H9 (cell line): Measurements from ENCODE around the gene TMEM51. TPM values are rescaled to one million over a fixed set of nuclear protein-coding genes. Genes with fewer than 3 reads are reported as not detected.
"Not testable (repeated sequence)": the region's sequence is repeated elsewhere in the genome, so short reads cannot be mapped to it uniquely, and the experiment has no call there.

Experiments used
- DNase-seq: peaks from one replicate; pipeline ENCODE4 v3.0.0-alpha.2; 2017
- H2AFZ ChIP-seq: one replicate; pipeline ENCODE4 v1.6.1; 2013; ENCODE audit warnings: mild to moderate bottlenecking, low read length, control low read depth, moderate library complexity
- H2AK5ac ChIP-seq: 2 replicates; pipeline ENCODE4 v1.6.1; 2013; ENCODE audit warnings: low read length, control low read depth, mixed read lengths; ENCODE audit not compliant: insufficient read length
- H2BK120ac ChIP-seq: one replicate; pipeline ENCODE4 v1.6.1; 2013; ENCODE audit warnings: low read depth, mild to moderate bottlenecking, low read length, control low read depth, inconsistent platforms; ENCODE audit not compliant: poor library complexity, severe bottlenecking
- H2BK12ac ChIP-seq: 2 replicates; pipeline ENCODE4 v1.6.1; 2013; ENCODE audit warnings: low read length, control low read depth, mixed read lengths, low read depth; ENCODE audit not compliant: insufficient read length
- H2BK15ac ChIP-seq: 2 replicates; pipeline ENCODE4 v1.6.1; 2013; ENCODE audit warnings: low read depth, low read length, control low read depth
- H2BK20ac ChIP-seq: one replicate; pipeline ENCODE4 v1.6.1; 2013; ENCODE audit warnings: low read depth, mild to moderate bottlenecking, low read length, control low read depth, inconsistent platforms; ENCODE audit not compliant: poor library complexity, severe bottlenecking
- H2BK5ac ChIP-seq: 2 replicates; pipeline ENCODE4 v1.6.1; 2013; ENCODE audit warnings: low read length, control low read depth, mixed read lengths; ENCODE audit not compliant: insufficient read length
- H3K14ac ChIP-seq: 2 replicates; pipeline ENCODE4 v1.6.1; 2013; ENCODE audit warnings: low read length, control low read depth; ENCODE audit not compliant: insufficient read depth
- H3K18ac ChIP-seq: 2 replicates; pipeline ENCODE4 v1.6.1; 2013; ENCODE audit warnings: low read depth, mild to moderate bottlenecking, mixed read lengths, low read length, control low read depth; ENCODE audit not compliant: insufficient read length
- H3K23ac ChIP-seq: 2 replicates; pipeline ENCODE4 v1.6.1; 2013; ENCODE audit warnings: low read length, control low read depth, mixed read lengths, low read depth; ENCODE audit not compliant: insufficient read length
- H3K23me2 ChIP-seq: 2 replicates; pipeline ENCODE4 v1.6.1; 2013; ENCODE audit warnings: low read depth, mild to moderate bottlenecking, mixed read lengths, low read length, control low read depth; ENCODE audit not compliant: insufficient read length, poor library complexity, severe bottlenecking
- H3K27ac ChIP-seq: 2 replicates; pipeline ENCODE4 v1.5.1; 2013; ENCODE audit warnings: low read length, control low read depth, mixed read lengths, low read depth; ENCODE audit not compliant: insufficient read length
- H3K27me3 ChIP-seq: 2 replicates; pipeline ENCODE4 v1.6.1; 2013; ENCODE audit warnings: low read length, control low read depth, inconsistent platforms; ENCODE audit not compliant: insufficient read depth
- H3K4ac ChIP-seq: 2 replicates; pipeline ENCODE4 v1.6.1; 2013; ENCODE audit warnings: low read depth, mild to moderate bottlenecking, control low read depth, inconsistent platforms, low read length, moderate library complexity
- H3K4me1 ChIP-seq: 2 replicates; pipeline ENCODE4 v1.6.1; 2013; ENCODE audit warnings: low read length, control low read depth, inconsistent platforms; ENCODE audit not compliant: insufficient read depth
- H3K4me2 ChIP-seq: 2 replicates; pipeline ENCODE4 v1.6.1; 2013; ENCODE audit warnings: low read length, control low read depth, mixed read lengths; ENCODE audit not compliant: insufficient read length, insufficient read depth
- H3K56ac ChIP-seq: 2 replicates; pipeline ENCODE4 v1.6.1; 2013; ENCODE audit warnings: low read depth, mild to moderate bottlenecking, mixed read lengths, low read length, control low read depth; ENCODE audit not compliant: insufficient read length
- H3K79me1 ChIP-seq: 2 replicates; pipeline ENCODE4 v1.6.1; 2013; ENCODE audit warnings: low read depth, mild to moderate bottlenecking, moderate library complexity, low read length, control low read depth, inconsistent platforms; ENCODE audit not compliant: insufficient read depth, poor library complexity, severe bottlenecking
- H3K79me2 ChIP-seq: 2 replicates; pipeline ENCODE4 v1.6.1; 2013; ENCODE audit warnings: low read length, control low read depth, inconsistent platforms; ENCODE audit not compliant: insufficient read depth
- H3K9ac ChIP-seq: 2 replicates; pipeline ENCODE4 v1.6.1; 2013; ENCODE audit warnings: low read length, control low read depth, mixed read lengths; ENCODE audit not compliant: insufficient read length; ENCODE audit errors: extremely low read depth
- H3K9me3 ChIP-seq: one replicate; pipeline ENCODE4 v1.6.1; 2013; ENCODE audit warnings: low read depth, low read length, inconsistent platforms; ENCODE audit not compliant: control insufficient read depth
- H3T11ph ChIP-seq: one replicate; pipeline ENCODE4 v1.6.1; 2013; ENCODE audit warnings: mild to moderate bottlenecking, low read length, control low read depth, inconsistent platforms
- H4K20me1 ChIP-seq: one replicate; pipeline ENCODE4 v1.6.1; 2013; ENCODE audit not compliant: control insufficient read depth, insufficient read length, insufficient read depth
- H4K5ac ChIP-seq: 2 replicates; pipeline ENCODE4 v1.6.1; 2013; ENCODE audit warnings: low read depth, mild to moderate bottlenecking, mixed read lengths, low read length, control low read depth; ENCODE audit not compliant: insufficient read length
- H4K8ac ChIP-seq: replicated peaks from 2 replicates; pipeline ENCODE4 v1.6.1; 2013; ENCODE audit warnings: low read length, control low read depth, mixed read lengths, low read depth; ENCODE audit not compliant: insufficient read length
- H4K91ac ChIP-seq: 2 replicates; pipeline ENCODE4 v1.6.1; 2013; ENCODE audit warnings: low read depth, mild to moderate bottlenecking, moderate library complexity, mixed read lengths, low read length, control low read depth; ENCODE audit not compliant: insufficient read length
- H3K27ac Mint-ChIP-seq, 3 experiments: 2 replicates in 2 of 3; 3 replicates in 1 of 3; pipeline ENCODE4 v1.8.0; 2020 to 2021; ENCODE audit warnings: mixed read lengths in 3 of 3, mild to moderate bottlenecking in 1 of 3, moderate library complexity in 1 of 3
- H3K27me3 Mint-ChIP-seq: 2 replicates; pipeline ENCODE4 v1.8.0; 2021; ENCODE audit warnings: low read depth, mild to moderate bottlenecking, moderate library complexity, mixed read lengths
- H3K36me3 Mint-ChIP-seq, 3 experiments: 2 replicates in 2 of 3; 3 replicates in 1 of 3; pipeline ENCODE4 v1.8.0; 2020 to 2021; ENCODE audit warnings: low read depth in 3 of 3, mixed read lengths in 3 of 3; ENCODE audit not compliant: insufficient read depth in 1 of 3
- H3K4me1 Mint-ChIP-seq, 2 experiments: 2 replicates each; pipeline ENCODE4 v1.8.0; 2020; ENCODE audit warnings: mixed read lengths in 2 of 2
- H3K4me3 Mint-ChIP-seq, 2 experiments: 2 replicates in 1 of 2; 3 replicates in 1 of 2; pipeline ENCODE4 v1.8.0; 2020 to 2021; ENCODE audit warnings: mild to moderate bottlenecking in 2 of 2, mixed read lengths in 2 of 2, moderate library complexity in 1 of 2
- H3K9me3 Mint-ChIP-seq, 2 experiments: 2 replicates in 1 of 2; 3 replicates in 1 of 2; pipeline ENCODE4 v1.8.0; 2020; ENCODE audit warnings: mild to moderate bottlenecking in 2 of 2, mixed read lengths in 2 of 2, moderate library complexity in 1 of 2
- CTCF ChIP-seq: fragments of 200-600 bp; sonication (generic); conservative IDR thresholded peaks from 3 replicates; pipeline ENCODE4 v1.8.0; 2021; ENCODE audit warnings: antibody characterized with exemption, mild to moderate bottlenecking
- WGBS: extraction: QIAGEN DNeasy Blood & Tissue Kit; methylation state at CpG from one replicate; pipeline ENCODE4 v1.1.7; 2013; ENCODE audit warnings: missing lambda C conversion rate, low lambda C conversion rate, mixed read lengths; ENCODE audit not compliant: insufficient read length; ENCODE audit errors: extremely low coverage; 5-methylcytosine and 5-hydroxymethylcytosine counted together
- total RNA-seq: library from RNA; stranded (reverse); gene quantifications from 2 replicates; pipeline ENCODE4 v1.2.1, GENCODE V29; 2021

The TMEM51 gene
- total RNA-seq, 1 experiment from 2014 or later = 4.6 TPM

- no CpG with 5 or more reads among the region's 3 CpGs for WGBS
- H3K4me1 Mint-ChIP-seq = peaks cover 27 to 51% of the 10 kb centered on the region in 2 experiments
Observed at GRCh38 chr1:15174615-15174983, 21.1 kb downstream of the TMEM51 start.

GRCh38 chr1:15175324-15176094, 22.0 kb downstream of the TMEM51 start:
- H4K5ac ChIP-seq, H3K4me1 ChIP-seq, H3K4ac ChIP-seq, H3K36me3 Mint-ChIP-seq, H3K56ac ChIP-seq, H2BK15ac ChIP-seq, DNase-seq, H3K4me2 ChIP-seq, H2AK5ac ChIP-seq, H3K23ac ChIP-seq, H2BK5ac ChIP-seq, H3K27ac ChIP-seq, H3K23me2 ChIP-seq, H2BK120ac ChIP-seq, H3K18ac ChIP-seq, H3K27ac Mint-ChIP-seq, H3K9ac ChIP-seq, H4K20me1 ChIP-seq, H3K27me3 Mint-ChIP-seq, H2BK12ac ChIP-seq, H3T11ph ChIP-seq, H3K9me3 Mint-ChIP-seq, H4K8ac ChIP-seq, H3K14ac ChIP-seq, H4K91ac ChIP-seq, H3K79me1 ChIP-seq, H3K79me2 ChIP-seq, H2AFZ ChIP-seq, H2BK20ac ChIP-seq, H3K4me3 Mint-ChIP-seq, H3K27me3 ChIP-seq, H3K9me3 ChIP-seq: not testable (repeated sequence)
- WGBS = no CpG with 5 or more reads among the region's 6 CpGs
- peaks cover 27 to 51% of the 10 kb centered on the region in 2 experiments for H3K4me1 Mint-ChIP-seq

More at GRCh38 chr1:15174615-15174983, 21.1 kb downstream of the TMEM51 start:
- H2BK15ac ChIP-seq = no peak overlapping the region
- H3K23me2 ChIP-seq = no peaks in the 10 kb centered on the region
- no peak overlapping the region for H3T11ph ChIP-seq
- no peak overlapping the region for H3K9ac ChIP-seq
- no peak overlapping the region for H3K56ac ChIP-seq
- no peaks in the 10 kb centered on the region for H3K79me1 ChIP-seq
- no peaks in the 10 kb centered on the region for H3K9me3 Mint-ChIP-seq
- no peaks in the 10 kb centered on the region for H3K27me3 ChIP-seq
- H2BK5ac ChIP-seq = no peak overlapping the region
- H3K23ac ChIP-seq = no peak overlapping the region
- no peaks in the 10 kb centered on the region; the same call in 1 of the 2 replicates for H3K27me3 Mint-ChIP-seq
- H3K27ac Mint-ChIP-seq = no peak overlapping the region
- H3K14ac ChIP-seq = no peak overlapping the region
- H3K4me3 Mint-ChIP-seq = no peak overlapping the region
- no peak overlapping the region for H2BK20ac ChIP-seq
- H4K5ac ChIP-seq = no peak overlapping the region
- peaks cover 0 to 4% (median 0%) of the 10 kb centered on the region in 3 experiments; a peak in 2 of 7 replicates for H3K36me3 Mint-ChIP-seq
- no peak overlapping the region for H3K4ac ChIP-seq
- DNase-seq = no peak
- no peak overlapping the region for H2AK5ac ChIP-seq
- no peak overlapping the region for H3K4me2 ChIP-seq
- no peak overlapping the region for H2BK12ac ChIP-seq
- H4K20me1 ChIP-seq = no peaks in the 10 kb centered on the region
- H4K91ac ChIP-seq = no peak overlapping the region
- H4K8ac ChIP-seq = no peak overlapping the region
- no peak overlapping the region for H2AFZ ChIP-seq
- H3K27ac ChIP-seq = no peak overlapping the region
- no peak for TF ChIP-seq CTCF
- H3K79me2 ChIP-seq = no peaks in the 10 kb centered on the region
- H2BK120ac ChIP-seq = no peak overlapping the region
- no peak overlapping the region for H3K18ac ChIP-seq
- no peaks in the 10 kb centered on the region for H3K9me3 ChIP-seq
- peaks cover 2% of the 10 kb centered on the region; the same call in 1 of the 2 replicates for H3K4me1 ChIP-seq
